Naive B cell (primary cell): ENCODE data around the gene SLC8B1. TPM values are rescaled to one million over a fixed set of nuclear protein-coding genes. Genes with fewer than 3 reads are reported as not detected.

Experiments
- ATAC-seq, 2 donors: fragments of 150-1000 bp; cut with Tn5 transposase; 2 replicates each; pipeline ENCODE4 v1.10.0; 2021; ENCODE audit warnings: low read depth in 2 of 2, mild to moderate bottlenecking in 2 of 2, moderate library complexity in 2 of 2
- DNase-seq: peaks from one replicate; pipeline ENCODE4 v3.0.0; 2022
- H3K27ac Mint-ChIP-seq, 6 donors: one replicate each; pipeline ENCODE4 v1.8.0; 2020 to 2022; ENCODE audit warnings: mild to moderate bottlenecking in 6 of 6, mixed read lengths in 6 of 6, moderate library complexity in 5 of 6, inconsistent platforms in 2 of 6
- H3K27me3 Mint-ChIP-seq, 3 donors: one replicate each; pipeline ENCODE4 v1.8.0; 2021 to 2022; ENCODE audit warnings: mixed read lengths in 3 of 3, mild to moderate bottlenecking in 1 of 3
- H3K36me3 Mint-ChIP-seq, 2 donors: one replicate each; pipeline ENCODE4 v1.8.0; 2020 to 2022; ENCODE audit warnings: mixed read lengths in 2 of 2, inconsistent platforms in 1 of 2, mild to moderate bottlenecking in 1 of 2
- H3K4me1 Mint-ChIP-seq, 3 donors: one replicate each; pipeline ENCODE4 v1.8.0; 2020 to 2022; ENCODE audit warnings: mixed read lengths in 3 of 3, inconsistent platforms in 1 of 3, mild to moderate bottlenecking in 1 of 3, moderate library complexity in 1 of 3
- H3K4me3 Mint-ChIP-seq, 8 donors: one replicate each; pipeline ENCODE4 v1.8.0; 2020 to 2022; ENCODE audit warnings: mild to moderate bottlenecking in 8 of 8, mixed read lengths in 8 of 8, moderate library complexity in 8 of 8, inconsistent platforms in 2 of 8
- H3K9me3 Mint-ChIP-seq, 7 donors: one replicate each; pipeline ENCODE4 v1.8.0; 2020 to 2022; ENCODE audit warnings: mixed read lengths in 7 of 7, mild to moderate bottlenecking in 5 of 7, inconsistent platforms in 2 of 7, moderate library complexity in 1 of 7
- polyA plus RNA-seq, 6 donors: library from polyadenylated mRNA; unstranded; fragments of 300-500 nt; fragmentation: Illumina TruSeq; gene quantifications; one replicate each; pipeline ENCODE4 v1.2.3, GENCODE V29; 2021; ENCODE audit warnings: low read depth in 6 of 6

SLC8B1 gene
- polyA plus RNA-seq, 6 donors from 2014 or later: 5.3 to 35.1 (median 14.6) TPM

- DNase-seq (no peak), ATAC-seq (no peak)
- Mint-ChIP-seq H3K4me3 (peak overlapping the region in 1 of 8 donors; percentile 36), H3K27ac (peak overlapping the region in 4 of 6 donors; percentile 15 to 77 (median 44)), H3K36me3 (peaks cover 7 to 20% of the 10 kb centered on the region in 2 donors), H3K27me3 (no peaks in the 10 kb centered on the region), H3K9me3 (no peaks in the 10 kb centered on the region), H3K4me1 (no peaks in the 10 kb centered on the region)
Observed at GRCh38 chr12:113292091-113292490, 42.8 kb downstream of the SLC8B1 start.

- peaks cover 7 to 20% of the 10 kb centered on the region in 2 donors for H3K36me3 Mint-ChIP-seq
Observed at GRCh38 chr12:113291586-113291985, 43.3 kb downstream of the SLC8B1 start.

GRCh38 chr12:113290506-113290905, 44.4 kb downstream of the SLC8B1 start:
- no peaks in the 10 kb centered on the region for H3K9me3 Mint-ChIP-seq
- no peak for DNase-seq
- no peak overlapping the region for H3K27ac Mint-ChIP-seq
- no peak overlapping the region for H3K4me3 Mint-ChIP-seq
- H3K36me3 Mint-ChIP-seq: peaks cover 7 to 20% of the 10 kb centered on the region in 2 donors
- no peaks in the 10 kb centered on the region for H3K27me3 Mint-ChIP-seq
- peaks cover 0 to 4% (median 0%) of the 10 kb centered on the region in 3 donors for H3K4me1 Mint-ChIP-seq
- ATAC-seq: no peak

More at GRCh38 chr12:113291586-113291985, 43.3 kb downstream of the SLC8B1 start:
- Mint-ChIP-seq H3K4me3 (peak overlapping the region in 1 of 8 donors; percentile 42), H3K27me3 (no peaks in the 10 kb centered on the region), H3K9me3 (no peaks in the 10 kb centered on the region), H3K4me1 (no peaks in the 10 kb centered on the region), H3K27ac (no peak overlapping the region)
- ATAC-seq (no peak), DNase-seq (no peak)

- Mint-ChIP-seq H3K9me3 (no peaks in the 10 kb centered on the region), H3K36me3 (peaks cover 13 to 28% of the 10 kb centered on the region in 2 donors), H3K4me3 (no peak overlapping the region), H3K27ac (no peak overlapping the region), H3K27me3 (no peaks in the 10 kb centered on the region), H3K4me1 (peaks cover 0 to 7% (median 0%) of the 10 kb centered on the region in 3 donors)
- no peak for DNase-seq
- no peak for ATAC-seq
Observed at GRCh38 chr12:113289361-113289760, 45.5 kb downstream of the SLC8B1 start.

GRCh38 chr12:113287899-113288282, 47.0 kb downstream of the SLC8B1 start:
- Mint-ChIP-seq H3K27me3 (no peaks in the 10 kb centered on the region), H3K36me3 (peaks cover 13 to 28% of the 10 kb centered on the region in 2 donors), H3K4me1 (peaks cover 0 to 7% (median 0%) of the 10 kb centered on the region in 3 donors), H3K27ac (peak overlapping the region in 1 of 6 donors; percentile 69), H3K9me3 (no peaks in the 10 kb centered on the region), H3K4me3 (no peak overlapping the region)
- DNase-seq (no peak), ATAC-seq (no peak)

- Mint-ChIP-seq H3K9me3 (no peaks in the 10 kb centered on the region), H3K36me3 (peaks cover 13 to 24% of the 10 kb centered on the region in 2 donors), H3K4me1 (peaks cover 0 to 7% (median 0%) of the 10 kb centered on the region in 3 donors), H3K4me3 (no peak overlapping the region), H3K27me3 (no peaks in the 10 kb centered on the region), H3K27ac (peak overlapping the region in 2 of 6 donors; percentile 53 to 69)
- ATAC-seq (no peak), DNase-seq (no peak)
Observed at GRCh38 chr12:113287146-113287898, 47.6 kb downstream of the SLC8B1 start.

- Mint-ChIP-seq H3K4me1 (peaks cover 0 to 7% (median 0%) of the 10 kb centered on the region in 3 donors), H3K27ac (peak overlapping the region in 1 of 6 donors; percentile 53), H3K9me3 (no peaks in the 10 kb centered on the region), H3K27me3 (no peaks in the 10 kb centered on the region), H3K4me3 (no peak overlapping the region), H3K36me3 (peaks cover 7 to 18% of the 10 kb centered on the region in 2 donors)
- DNase-seq (no peak), ATAC-seq (no peak)
Observed at GRCh38 chr12:113286712-113287111, 48.2 kb downstream of the SLC8B1 start.

GRCh38 chr12:113285679-113286610, 49.0 kb downstream of the SLC8B1 start:
- ATAC-seq (no peak), DNase-seq (no peak)
- no peaks in the 10 kb centered on the region for H3K9me3 Mint-ChIP-seq
- H3K4me1 Mint-ChIP-seq: peaks cover 0 to 7% (median 0%) of the 10 kb centered on the region in 3 donors
- peak overlapping the region in 3 of 6 donors; percentile 41 to 58 (median 57) for H3K27ac Mint-ChIP-seq
- peaks cover 6 to 11% of the 10 kb centered on the region in 2 donors for H3K36me3 Mint-ChIP-seq
- no peaks in the 10 kb centered on the region for H3K27me3 Mint-ChIP-seq
- H3K4me3 Mint-ChIP-seq: no peak overlapping the region

GRCh38 chr12:113284751-113285150, 50.2 kb downstream of the SLC8B1 start:
- Mint-ChIP-seq H3K27ac (no peak overlapping the region), H3K27me3 (no peaks in the 10 kb centered on the region), H3K4me1 (peaks cover 0 to 7% (median 0%) of the 10 kb centered on the region in 3 donors), H3K9me3 (no peaks in the 10 kb centered on the region), H3K36me3 (peaks cover 6 to 9% of the 10 kb centered on the region in 2 donors), H3K4me3 (no peak overlapping the region)
- no peak for DNase-seq
- no peak for ATAC-seq

GRCh38 chr12:113278633-113279032, 56.3 kb downstream of the SLC8B1 start:
- DNase-seq (no peak), ATAC-seq (no peak)
- Mint-ChIP-seq H3K27me3 (no peaks in the 10 kb centered on the region), H3K4me1 (no peaks in the 10 kb centered on the region), H3K36me3 (peaks cover 0 to 10% of the 10 kb centered on the region in 2 donors), H3K4me3 (no peak overlapping the region), H3K27ac (peak overlapping the region in 3 of 6 donors; percentile 3 to 92 (median 54)), H3K9me3 (no peaks in the 10 kb centered on the region)

GRCh38 chr12:113278141-113278540, 56.8 kb downstream of the SLC8B1 start:
- ATAC-seq (no peak), DNase-seq (no peak)
- Mint-ChIP-seq H3K36me3 (peaks cover 0 to 10% of the 10 kb centered on the region in 2 donors), H3K27me3 (no peaks in the 10 kb centered on the region), H3K9me3 (no peaks in the 10 kb centered on the region), H3K4me1 (no peaks in the 10 kb centered on the region), H3K27ac (peak overlapping the region in 2 of 6 donors; percentile 65 to 72), H3K4me3 (peak overlapping the region in 1 of 8 donors; percentile 16)

- no peaks in the 10 kb centered on the region for H3K9me3 Mint-ChIP-seq
- no peaks in the 10 kb centered on the region for H3K27me3 Mint-ChIP-seq
- H3K4me1 Mint-ChIP-seq: no peaks in the 10 kb centered on the region
- peaks cover 0 to 10% of the 10 kb centered on the region in 2 donors for H3K36me3 Mint-ChIP-seq
- no peak overlapping the region for H3K27ac Mint-ChIP-seq
- DNase-seq: no peak
- no peak for ATAC-seq
- no peak overlapping the region for H3K4me3 Mint-ChIP-seq
Observed at GRCh38 chr12:113277511-113277910, 57.4 kb downstream of the SLC8B1 start.

- DNase-seq: no peak
- no peaks in the 10 kb centered on the region for H3K27me3 Mint-ChIP-seq
- no peaks in the 10 kb centered on the region for H3K9me3 Mint-ChIP-seq
- H3K36me3 Mint-ChIP-seq: peaks cover 0 to 10% of the 10 kb centered on the region in 2 donors
- no peak for ATAC-seq
- H3K4me3 Mint-ChIP-seq: no peak overlapping the region
- H3K27ac Mint-ChIP-seq: no peak overlapping the region
- no peaks in the 10 kb centered on the region for H3K4me1 Mint-ChIP-seq
Observed at GRCh38 chr12:113276946-113277500, 57.9 kb downstream of the SLC8B1 start.
